HCT116 (cell line): ENCODE results near the gene FES. TPM values are rescaled to one million over a fixed set of nuclear protein-coding genes. Genes with fewer than 3 reads are reported as not detected.

ENCODE experiments used
- ATAC-seq: fragments of 200-7000 bp; cut with Tn5 transposase; 2 replicates; pipeline ENCODE4 v1.9.1; 2020; ENCODE audit warnings: mild to moderate bottlenecking, moderate library complexity
- BruUV-seq: library from RNA; stranded (reverse); fragments of 400-500 nt; replicated peaks from 2 replicates; lab custom pipeline; 2021; lab: Mats Ljungman, UMichigan
- CTCF ChIA-PET: fragments of 300-600 bp; sonication (Branson Sonifier 250); formaldehyde crosslinking; loops from one replicate; lab custom pipeline; 2021; ENCODE audit warnings: antibody characterized with exemption; lab: Charles Lee
- POLR2A ChIA-PET: fragments of 300-600, 350-600 bp; sonication (Branson Sonifier 250); formaldehyde crosslinking; loops from one replicate; lab custom pipeline; 2021; ENCODE audit warnings: antibody characterized with exemption; lab: Charles Lee
- RAD21 ChIA-PET, 2 experiments: fragments of 300-600 bp; sonication (Branson Sonifier 250); formaldehyde crosslinking; loops; one replicate each; lab custom pipeline; 2023; ENCODE audit warnings: low total read pairs in 2 of 2; ENCODE audit not compliant: uncharacterized antibody in 2 of 2, unreplicated experiment in 2 of 2, low non-redundant PET in 1 of 2; lab: Charles Lee
- DNase-seq: peaks from one replicate; pipeline ENCODE4 v3.0.0-alpha.2; 2010; ENCODE audit warnings: low read depth, low spot score
- H2AFZ ChIP-seq: fragments of 200-600 bp; shearing (Covaris generic), sonication (generic); 2 replicates; pipeline ENCODE4 v1.6.1; 2017; ENCODE audit warnings: low read depth, mixed run types, mixed read lengths, antibody characterized with exemption, low read length; ENCODE audit not compliant: poor library complexity, severe bottlenecking
- H3K27ac ChIP-seq: 2 replicates; pipeline ENCODE4 v1.5.1; 2012; ENCODE audit warnings: low read depth, low read length
- H3K27me3 ChIP-seq: fragments of 200-600 bp; sonication (generic); 2 replicates; pipeline ENCODE4 v1.6.1; 2016; ENCODE audit warnings: mixed run types, low read length, mixed read lengths; ENCODE audit not compliant: insufficient read depth
- H3K36me3 ChIP-seq, 2 experiments: fragments of 200-500 bp in 1 of 2; fragments of 200-600 bp in 1 of 2; sonication (Bioruptor generic) in 1 of 2; sonication (generic) in 1 of 2; 2 replicates each; pipeline versions ENCODE4 v1.5.1 to v1.6.1; 2014 to 2016; ENCODE audit warnings: low read length in 2 of 2, inconsistent platforms in 1 of 2, mixed read lengths in 1 of 2, mixed run types in 1 of 2; ENCODE audit not compliant: insufficient read depth in 2 of 2, control insufficient read depth in 1 of 2
- H3K4me1 ChIP-seq, 2 experiments: fragments of 200-600 bp in 1 of 2; sonication (generic) in 1 of 2; 2 replicates each; pipeline versions ENCODE4 v1.5.1 to v1.6.1; 2012 to 2017; ENCODE audit warnings: low read length in 2 of 2, inconsistent platforms in 1 of 2, mild to moderate bottlenecking in 1 of 2, mixed read lengths in 1 of 2, mixed run types in 1 of 2, moderate library complexity in 1 of 2; ENCODE audit not compliant: insufficient read depth in 2 of 2, control insufficient read depth in 1 of 2
- H3K4me2 ChIP-seq: fragments of 200-600 bp; sonication (generic); 2 replicates; pipeline ENCODE4 v1.6.1; 2017; ENCODE audit warnings: mixed run types, low read length, mixed read lengths
- H3K4me3 ChIP-seq, 2 experiments: fragments of 200-600 bp in 1 of 2; sonication (generic) in 1 of 2; replicated peaks in 1 of 2; 2 replicates each; pipeline ENCODE4 v1.5.1; 2011 to 2016; ENCODE audit warnings: low read length in 2 of 2, control low read depth in 1 of 2, low read depth in 1 of 2, mild to moderate bottlenecking in 1 of 2, mixed read lengths in 1 of 2, mixed run types in 1 of 2
- H3K79me2 ChIP-seq: fragments of 200-600 bp; sonication (generic); 2 replicates; pipeline ENCODE4 v1.6.1; 2017; ENCODE audit warnings: mild to moderate bottlenecking, mixed run types, low read length, moderate library complexity, mixed read lengths; ENCODE audit not compliant: insufficient read depth
- H3K9ac ChIP-seq: fragments of 200-600 bp; sonication (generic); 2 replicates; pipeline ENCODE4 v1.6.1; 2016; ENCODE audit warnings: low read length, mixed read lengths
- H3K9me2 ChIP-seq: fragments of 200-600 bp; sonication (generic), shearing (Covaris generic); 2 replicates; pipeline ENCODE4 v1.6.1; 2017; ENCODE audit warnings: mixed run types, mild to moderate bottlenecking, moderate library complexity; ENCODE audit not compliant: insufficient read depth
- H3K9me3 ChIP-seq, 2 experiments: fragments of 200-500 bp in 1 of 2; fragments of 200-600 bp in 1 of 2; sonication (Bioruptor generic) in 1 of 2; sonication (generic) in 1 of 2; 2 replicates each; pipeline ENCODE4 v1.6.1; 2014 to 2017; ENCODE audit warnings: low read length in 2 of 2, mixed read lengths in 2 of 2, inconsistent platforms in 1 of 2, low read depth in 1 of 2, mild to moderate bottlenecking in 1 of 2, mixed run types in 1 of 2, moderate library complexity in 1 of 2; ENCODE audit not compliant: control insufficient read depth in 1 of 2, insufficient read depth in 1 of 2
- H4K20me1 ChIP-seq: fragments of 200-600 bp; sonication (generic), shearing (Covaris generic); 2 replicates; pipeline ENCODE4 v1.6.1; 2017; ENCODE audit warnings: mixed run types, mild to moderate bottlenecking, moderate library complexity; ENCODE audit not compliant: insufficient read depth
- ATF3 ChIP-seq: IDR thresholded peaks from 2 replicates; pipeline ENCODE4 v1.6.1; 2012
- CBX3 ChIP-seq: IDR thresholded peaks from 2 replicates; pipeline ENCODE4 v1.6.1; 2012; ENCODE audit warnings: low read depth
- CEBPB ChIP-seq: IDR thresholded peaks from 2 replicates; pipeline ENCODE4 v1.6.1; 2012; ENCODE audit warnings: low read depth
- ELF1 ChIP-seq: IDR thresholded peaks from 2 replicates; pipeline ENCODE4 v1.6.1; 2012; ENCODE audit warnings: low read depth, borderline replicate concordance
- EZH2 ChIP-seq: fragments of 200-600 bp; sonication (generic); IDR thresholded peaks from 2 replicates; pipeline ENCODE4 v1.6.1; 2017; ENCODE audit warnings: antibody characterized with exemption, mixed run types
- FOSL1 ChIP-seq: IDR thresholded peaks from 2 replicates; pipeline ENCODE4 v1.6.1; 2012; ENCODE audit warnings: low read depth
- MAX ChIP-seq: IDR thresholded peaks from 2 replicates; pipeline ENCODE4 v1.6.1; 2012
- POLR2A ChIP-seq: IDR thresholded peaks from 2 replicates; pipeline ENCODE4 v1.7.0; 2011; ENCODE audit warnings: borderline replicate concordance; ENCODE audit not compliant: insufficient read depth, insufficient read length; ENCODE audit errors: extremely low read depth
- POLR2AphosphoS5 ChIP-seq: IDR thresholded peaks from 2 replicates; pipeline ENCODE4 v1.6.1; 2011; ENCODE audit warnings: mild to moderate bottlenecking, low read depth, low read length, moderate library complexity
- YY1 ChIP-seq: IDR thresholded peaks from 2 replicates; pipeline ENCODE4 v1.6.1; 2011; ENCODE audit warnings: low read length, low read depth, moderate library complexity, mild to moderate bottlenecking; ENCODE audit not compliant: insufficient replicate concordance; ENCODE audit errors: extremely low read depth
- ZFX ChIP-seq: fragments of 450-650 bp; IDR thresholded peaks from 2 replicates; pipeline ENCODE4 v1.6.1; 2017
- intact Hi-C: fragments of 100-400 bp; cut with micrococcal nuclease; formaldehyde crosslinking; loops from 2 replicates; pipeline ENCODE4 v1.10.0; 2022
- total RNA-seq: library from RNA; stranded (reverse); gene quantifications from one replicate; pipeline ENCODE4 v1.2.1, GENCODE V29; 2021; ENCODE audit not compliant: unreplicated experiment
- TF ChIP-seq, protein P1 (sequence below), 3 experiments: fragments of 200-600 bp in 1 of 3; sonication (generic) in 1 of 3; IDR thresholded peaks in 2 of 3; conservative IDR thresholded peaks in 1 of 3; 2 replicates each; pipeline ENCODE4 v1.5.1; 2012 to 2017; ENCODE audit warnings: low read depth in 2 of 3, low read length in 2 of 3, antibody characterized with exemption in 1 of 3, borderline replicate concordance in 1 of 3, control low read depth in 1 of 3, mild to moderate bottlenecking in 1 of 3, mixed read lengths in 1 of 3, mixed run types in 1 of 3, moderate library complexity in 1 of 3; ENCODE audit not compliant: insufficient read depth in 1 of 3

FES gene
- total RNA-seq, 1 experiment from 2014 or later = 5.3 TPM

DNA sequence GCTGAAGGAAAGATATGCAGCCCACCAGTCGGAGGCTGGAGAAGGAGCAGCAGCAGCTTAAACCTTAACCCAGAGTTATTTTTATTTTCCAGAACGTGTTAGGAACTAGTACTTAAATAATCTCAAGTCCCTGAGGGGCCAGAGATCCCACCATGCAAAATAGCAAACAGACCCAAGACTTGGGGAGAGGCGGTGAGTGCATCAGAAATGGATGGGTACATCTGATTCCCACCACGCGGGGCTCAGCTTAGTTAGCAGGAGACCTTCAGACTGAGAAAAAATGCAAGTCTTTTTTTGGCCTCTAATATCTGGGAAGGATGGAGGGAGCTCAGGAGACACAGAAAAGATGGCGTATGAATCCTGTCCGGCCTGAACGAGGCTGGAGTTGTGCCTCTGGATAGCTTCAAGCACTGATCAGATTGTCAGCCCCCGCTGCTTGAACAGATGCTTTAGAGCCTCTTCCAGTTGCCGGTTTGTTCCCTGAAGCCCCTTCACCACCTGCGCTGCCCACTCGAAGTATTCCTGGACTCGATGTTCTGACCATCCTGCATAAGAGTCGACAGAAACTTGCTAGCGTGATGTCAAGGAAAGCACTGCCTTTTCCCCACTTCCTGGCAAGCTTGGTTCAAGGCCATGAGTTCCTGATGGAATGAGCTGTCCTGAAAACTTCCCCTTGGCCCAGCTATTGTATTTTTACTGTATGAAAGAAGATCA is 46.7 kb downstream of the FES start:
- peak overlapping the region; percentile 99 for H3K4me2 ChIP-seq
- DNase-seq = no peak
- H3K9me3 ChIP-seq = no peaks in the 10 kb centered on the region
- H3K4me1 ChIP-seq = peaks cover 17 to 46% of the 10 kb centered on the region in 2 experiments; a peak in 3 of 4 replicates
- TSS peak; percentile 18 for BruUV-seq
- no peak overlapping the region for H2AFZ ChIP-seq
- no peaks in the 10 kb centered on the region for H4K20me1 ChIP-seq
- TF ChIP-seq MAX = no peak
- no peak for TF ChIP-seq FOSL1
- no peak for TF ChIP-seq POLR2AphosphoS5
- TF ChIP-seq EZH2 = no peak
- TF ChIP-seq CEBPB = no peak
- peak overlapping the region; percentile 92 to 93 for H3K4me3 ChIP-seq
- CTCF ChIA-PET = interaction anchor here (0.5 to 6.9 kb wide), 20 partner anchors 7 to 638 kb away, joined by 3 to 70 read pairs (median 7); partner anchors contain the start of genes MAN2A2, PRC1 and RCCD1
- POLR2A ChIA-PET = interaction anchor here (0.5 to 2.4 kb wide), 9 partner anchors 8 to 611 kb away, joined by 3 to 7 read pairs (median 4); partner anchors contain the start of genes MAN2A2, PRC1 and RCCD1
- H3K36me3 ChIP-seq = no peaks in the 10 kb centered on the region
- peak overlapping the region; percentile 78 for H3K27ac ChIP-seq
- peaks cover 13% of the 10 kb centered on the region; the same call in 1 of the 2 replicates for H3K79me2 ChIP-seq
- RAD21 ChIA-PET = interaction anchor here in 1 of 2 experiments (1.0 to 1.6 kb wide), 3 partner anchors 46 to 341 kb away, joined by 3 to 4 read pairs (median 4); no protein-coding TSS in a partner anchor
- peak overlapping the region; percentile 67 for H3K9ac ChIP-seq
- H3K27me3 ChIP-seq = no peaks in the 10 kb centered on the region
- H3K9me2 ChIP-seq = no peaks in the 10 kb centered on the region
- no peak for ATAC-seq
- intact Hi-C loops = loop anchor here (1.0 to 5.0 kb wide), 2 partner anchors 101 to 340 kb away; no protein-coding TSS in a partner anchor

DNA sequence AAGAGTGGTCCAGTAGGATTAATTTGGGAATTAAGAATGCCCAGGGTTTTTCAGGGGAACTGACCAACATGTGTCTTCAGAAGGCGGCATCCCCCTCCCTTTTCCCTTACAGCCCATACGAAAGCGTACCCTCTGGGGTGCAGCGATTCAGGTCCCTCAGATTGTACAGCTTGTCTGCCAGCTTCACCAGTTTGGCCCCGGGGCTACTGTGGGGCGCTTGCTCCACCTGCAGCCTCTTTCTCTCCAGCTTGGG is 47.2 kb downstream of the FES start:
- H3K4me1 ChIP-seq = peaks cover 20 to 51% of the 10 kb centered on the region in 2 experiments; a peak in 3 of 4 replicates
- no peak overlapping the region for H2AFZ ChIP-seq
- POLR2A ChIA-PET = interaction anchor here (0.5 to 2.4 kb wide), 10 partner anchors 8 to 611 kb away, joined by 3 to 7 read pairs (median 4); partner anchors contain the start of genes MAN2A2, PRC1 and RCCD1
- DNase-seq = no peak
- H3K4me3 ChIP-seq = peak overlapping the region; percentile 92 to 93
- CTCF ChIA-PET = interaction anchor here (0.5 to 6.9 kb wide), 20 partner anchors 8 to 638 kb away, joined by 3 to 70 read pairs (median 7); partner anchors contain the start of genes MAN2A2, PRC1 and RCCD1
- H3K9ac ChIP-seq = peak overlapping the region; percentile 67
- no peaks in the 10 kb centered on the region; a peak in 1 of 4 replicates for H3K36me3 ChIP-seq
- H3K9me2 ChIP-seq = no peaks in the 10 kb centered on the region
- H3K4me2 ChIP-seq = peak overlapping the region; percentile 99
- intact Hi-C loops = loop anchor here (1.0 to 5.0 kb wide), 2 partner anchors 101 to 340 kb away; no protein-coding TSS in a partner anchor
- no peaks in the 10 kb centered on the region for H4K20me1 ChIP-seq
- TF ChIP-seq ZFX = no peak
- no peak for TF ChIP-seq POLR2A
- no peak for TF ChIP-seq MAX
- TF ChIP-seq, protein P1, sequence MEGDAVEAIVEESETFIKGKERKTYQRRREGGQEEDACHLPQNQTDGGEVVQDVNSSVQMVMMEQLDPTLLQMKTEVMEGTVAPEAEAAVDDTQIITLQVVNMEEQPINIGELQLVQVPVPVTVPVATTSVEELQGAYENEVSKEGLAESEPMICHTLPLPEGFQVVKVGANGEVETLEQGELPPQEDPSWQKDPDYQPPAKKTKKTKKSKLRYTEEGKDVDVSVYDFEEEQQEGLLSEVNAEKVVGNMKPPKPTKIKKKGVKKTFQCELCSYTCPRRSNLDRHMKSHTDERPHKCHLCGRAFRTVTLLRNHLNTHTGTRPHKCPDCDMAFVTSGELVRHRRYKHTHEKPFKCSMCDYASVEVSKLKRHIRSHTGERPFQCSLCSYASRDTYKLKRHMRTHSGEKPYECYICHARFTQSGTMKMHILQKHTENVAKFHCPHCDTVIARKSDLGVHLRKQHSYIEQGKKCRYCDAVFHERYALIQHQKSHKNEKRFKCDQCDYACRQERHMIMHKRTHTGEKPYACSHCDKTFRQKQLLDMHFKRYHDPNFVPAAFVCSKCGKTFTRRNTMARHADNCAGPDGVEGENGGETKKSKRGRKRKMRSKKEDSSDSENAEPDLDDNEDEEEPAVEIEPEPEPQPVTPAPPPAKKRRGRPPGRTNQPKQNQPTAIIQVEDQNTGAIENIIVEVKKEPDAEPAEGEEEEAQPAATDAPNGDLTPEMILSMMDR (IDR thresholded peaks at IDR 0.05 in 2 of 3, conservative IDR thresholded peaks at IDR 0.05 in 1 of 3; ENCODE audit: borderline replicate concordance in 1 of 3, insufficient read depth in 1 of 3, low read depth in 2 of 3, low read length in 2 of 3) = no peak
- TF ChIP-seq YY1 = no peak
- TF ChIP-seq ELF1 = no peak
- TF ChIP-seq POLR2AphosphoS5 = no peak
- no peak for TF ChIP-seq CBX3
- TF ChIP-seq ATF3 = no peak
- TF ChIP-seq CEBPB = no peak
- TF ChIP-seq, all 23 proteins: peak for 0
- Histone ChIP-seq H3K27ac (peak overlapping the region; percentile 78), H3K27me3 (no peaks in the 10 kb centered on the region), H3K9me3 (no peaks in the 10 kb centered on the region), H3K79me2 (peaks cover 18% of the 10 kb centered on the region; the same call in 1 of the 2 replicates)
- RAD21 ChIA-PET = interaction anchor here in 1 of 2 experiments (1.0 to 1.6 kb wide), 3 partner anchors 46 to 340 kb away, joined by 3 to 4 read pairs (median 4); no protein-coding TSS in a partner anchor
- no peak for ATAC-seq
- BruUV-seq = no TSS peak
